Umbilical cord (tissue), 2 donors: ENCODE measurements around the gene GRAMD4. TPM values are rescaled to one million over a fixed set of nuclear protein-coding genes. Genes with fewer than 3 reads are reported as not detected.
"Not testable (repeated sequence)": the region's sequence is repeated elsewhere in the genome, so short reads cannot be mapped to it uniquely, and the experiment has no call there.

ENCODE experiments used
- DNase-seq: peaks from one replicate; pipeline ENCODE4 v3.0.0-alpha.2; 2015; ENCODE audit warnings: low spot score
- total RNA-seq: library from RNA; depleted of rRNA; stranded (reverse); fragments of >200 nt; gene quantifications from one replicate; pipeline ENCODE4 v1.2.3, GENCODE V29; 2014; ENCODE audit warnings: low replicate concordance; ENCODE audit not compliant: insufficient read depth

Gene GRAMD4
- total RNA-seq, 1 donor from 2014 or later: 25.8 TPM

DNA sequence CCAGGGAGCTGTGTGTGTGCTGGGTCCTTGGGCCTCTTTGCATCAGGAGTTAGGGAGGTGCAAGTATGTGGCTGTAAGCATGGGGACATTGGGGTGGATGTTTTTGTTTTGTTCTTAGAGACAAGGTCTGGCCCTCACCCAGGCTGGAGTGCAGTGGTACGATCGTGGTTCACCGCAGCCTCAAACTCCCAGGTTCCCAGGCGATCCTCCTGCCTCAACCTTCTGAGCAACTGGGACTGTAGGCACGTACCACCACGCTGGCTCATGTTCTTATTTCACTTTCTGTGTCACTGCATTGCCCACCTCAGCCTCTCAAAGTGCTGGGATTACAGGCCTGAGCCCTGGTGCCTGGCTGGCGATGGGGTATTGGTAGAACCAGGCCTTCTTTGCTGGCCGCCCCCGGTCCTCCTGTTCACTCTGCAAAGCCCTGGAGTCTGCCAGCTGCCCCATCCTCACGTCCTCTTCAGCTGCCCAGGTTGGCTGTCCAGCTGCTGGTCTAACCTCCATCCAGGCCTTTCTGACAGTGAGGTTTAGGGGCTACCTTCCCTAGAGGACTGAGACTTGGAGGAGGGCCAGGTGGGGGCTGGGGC is 851 bp upstream of the GRAMD4 start:
- DNase-seq: no peak

- no peak for DNase-seq
Observed at GRCh38 chr22:46620588-46621242, 529 bp downstream of the GRAMD4 start.

DNA sequence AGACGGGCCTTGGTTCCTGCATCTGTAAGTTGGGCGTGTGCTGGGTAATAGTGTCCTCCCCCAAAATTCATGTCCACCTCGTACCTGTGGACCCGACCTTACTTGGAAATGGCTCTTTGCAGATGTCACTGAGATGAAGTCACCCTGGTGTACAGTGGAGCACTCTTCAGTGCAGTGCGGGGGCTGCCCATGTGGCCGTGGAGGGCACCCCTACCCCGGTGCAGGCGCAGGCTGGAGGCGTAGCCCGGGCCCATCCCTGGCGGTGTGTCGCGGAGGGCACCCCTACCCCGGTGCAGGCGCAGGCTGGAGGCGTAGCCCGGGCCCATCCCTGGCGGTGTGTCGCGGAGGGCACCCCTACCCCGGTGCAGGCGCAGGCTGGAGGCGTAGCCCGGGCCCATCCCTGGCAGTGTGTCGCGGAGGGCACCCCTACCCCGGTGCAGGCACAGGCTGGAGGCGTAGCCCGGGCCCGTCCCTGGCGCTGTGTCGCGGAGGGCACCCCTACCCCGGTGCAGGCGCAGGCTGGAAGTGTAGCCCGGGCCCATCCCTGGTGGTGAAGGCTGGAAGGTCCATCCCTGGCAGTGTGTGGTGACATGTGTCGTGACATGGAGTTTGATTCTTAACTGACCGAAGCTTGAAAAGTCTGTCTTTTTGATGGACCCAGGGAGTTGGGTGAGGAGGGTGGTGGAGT is 1.2 kb downstream of the GRAMD4 start:
- DNase-seq: not testable (repeated sequence)

DNA sequence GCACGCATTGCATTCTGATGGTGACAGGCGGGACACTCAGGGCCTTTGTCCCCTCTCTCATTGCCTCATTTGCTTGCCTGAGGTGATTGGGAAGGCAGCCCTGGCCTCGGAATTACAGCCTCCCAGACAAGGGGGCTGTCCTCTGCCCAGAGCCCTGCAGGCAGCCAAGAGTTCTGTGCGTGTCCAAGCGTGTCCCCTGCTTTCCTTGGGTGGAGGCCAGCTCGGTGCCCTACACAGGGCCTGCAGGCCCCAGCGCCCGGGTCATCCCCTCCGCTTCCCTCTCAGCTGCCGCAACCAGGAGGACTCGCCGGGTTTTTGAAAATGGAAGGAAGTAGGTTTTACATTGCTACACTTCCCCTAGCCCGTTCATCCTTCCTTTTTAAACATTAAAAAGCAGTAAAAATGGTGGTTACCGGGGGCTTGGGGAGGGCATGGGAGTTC is 1.9 kb downstream of the GRAMD4 start:
- peak; percentile 38 for DNase-seq

- DNase-seq: no peak
Observed at GRCh38 chr22:46625113-46625842, 5.1 kb downstream of the GRAMD4 start.

DNA sequence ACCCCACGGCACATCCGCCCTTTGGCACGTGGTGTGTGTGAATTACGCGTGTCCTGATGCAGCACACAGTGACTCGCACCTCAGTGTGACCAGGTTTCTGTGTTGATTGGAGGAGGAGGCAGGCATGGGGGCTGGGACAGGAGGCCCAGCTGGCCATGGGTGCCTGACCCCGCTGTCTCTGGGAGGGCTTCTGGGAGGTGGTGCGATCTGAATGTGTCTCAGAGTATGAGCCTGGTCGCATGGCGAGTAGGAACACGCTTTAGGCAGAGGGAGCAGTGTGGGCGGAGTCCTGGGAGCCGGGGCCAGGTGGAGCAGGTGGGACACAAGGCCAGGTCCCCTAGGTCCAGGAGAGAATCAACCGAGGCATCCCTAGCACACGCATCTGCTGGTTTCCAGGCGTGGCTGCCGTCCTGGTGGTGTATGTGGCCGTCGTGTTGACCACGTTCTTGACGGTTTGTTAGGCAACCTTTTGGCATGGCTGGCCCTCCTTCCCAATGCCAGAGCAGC is 5.7 kb downstream of the GRAMD4 start:
- DNase-seq: no peak

DNA sequence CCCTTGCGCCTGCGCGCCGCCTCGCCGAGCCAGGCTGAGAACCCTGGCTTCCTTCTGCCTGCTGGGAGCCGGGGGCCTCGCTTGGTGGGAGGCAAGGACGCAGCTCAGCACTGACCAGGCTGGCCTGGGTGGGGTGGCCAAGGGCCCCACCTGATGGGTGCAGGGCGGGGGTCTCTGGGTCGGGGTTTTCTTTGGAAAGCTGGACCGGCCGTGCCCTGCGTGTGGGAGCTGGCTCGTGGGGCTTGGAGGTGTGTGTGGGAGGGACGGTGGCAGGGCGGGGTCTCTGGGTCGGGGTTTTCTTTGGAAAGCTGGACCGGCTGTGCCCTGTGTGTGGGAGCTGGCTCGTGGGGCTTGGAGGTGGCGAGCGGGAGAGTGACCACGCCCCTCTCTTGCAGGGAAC is 6.2 kb downstream of the GRAMD4 start:
- DNase-seq: no peak

DNA sequence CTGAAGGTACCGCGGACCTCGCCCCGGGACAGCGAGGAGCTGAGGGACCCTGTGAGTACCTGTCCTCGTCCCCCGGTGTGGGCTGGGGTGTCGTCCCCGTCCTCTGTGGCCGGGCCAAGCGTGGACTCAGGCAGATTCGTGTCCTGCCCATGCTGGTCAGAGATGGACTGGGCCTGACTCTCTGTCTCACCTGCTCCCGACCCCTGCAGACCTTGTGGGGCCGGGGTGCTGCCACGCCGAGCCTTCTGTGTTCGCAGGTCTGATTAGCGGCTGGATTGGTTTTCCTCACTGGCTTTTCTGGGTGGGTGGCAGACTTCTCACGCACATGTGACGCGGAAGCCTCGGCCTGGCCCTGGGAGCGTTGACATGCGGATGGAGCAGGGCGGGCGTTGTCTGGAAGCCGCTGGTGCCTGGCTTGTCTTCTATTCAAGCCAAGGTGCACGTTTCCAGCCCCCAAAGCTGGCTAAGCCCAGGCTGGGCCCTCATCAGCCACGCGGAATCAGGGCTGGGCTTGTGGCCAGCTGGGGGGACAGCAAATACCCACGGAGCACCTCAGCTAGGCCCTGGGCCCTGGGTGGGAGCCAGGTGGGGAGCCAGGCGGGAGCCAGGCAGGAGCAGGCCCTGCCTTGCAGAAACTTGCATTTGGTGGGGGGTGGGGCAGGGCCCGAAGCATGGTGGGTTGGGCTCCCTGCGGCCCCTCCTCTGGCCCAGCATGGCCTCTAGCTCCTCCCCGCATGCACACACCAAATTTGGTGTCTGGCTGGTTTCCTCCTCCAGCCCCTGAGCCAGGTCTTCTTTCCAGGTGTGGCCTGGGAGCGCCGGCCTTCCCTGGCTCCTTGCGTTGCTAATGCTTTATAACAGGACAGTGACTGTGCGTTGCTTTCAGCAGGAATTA is 7.0 kb downstream of the GRAMD4 start:
- peak; percentile 34 for DNase-seq

DNA sequence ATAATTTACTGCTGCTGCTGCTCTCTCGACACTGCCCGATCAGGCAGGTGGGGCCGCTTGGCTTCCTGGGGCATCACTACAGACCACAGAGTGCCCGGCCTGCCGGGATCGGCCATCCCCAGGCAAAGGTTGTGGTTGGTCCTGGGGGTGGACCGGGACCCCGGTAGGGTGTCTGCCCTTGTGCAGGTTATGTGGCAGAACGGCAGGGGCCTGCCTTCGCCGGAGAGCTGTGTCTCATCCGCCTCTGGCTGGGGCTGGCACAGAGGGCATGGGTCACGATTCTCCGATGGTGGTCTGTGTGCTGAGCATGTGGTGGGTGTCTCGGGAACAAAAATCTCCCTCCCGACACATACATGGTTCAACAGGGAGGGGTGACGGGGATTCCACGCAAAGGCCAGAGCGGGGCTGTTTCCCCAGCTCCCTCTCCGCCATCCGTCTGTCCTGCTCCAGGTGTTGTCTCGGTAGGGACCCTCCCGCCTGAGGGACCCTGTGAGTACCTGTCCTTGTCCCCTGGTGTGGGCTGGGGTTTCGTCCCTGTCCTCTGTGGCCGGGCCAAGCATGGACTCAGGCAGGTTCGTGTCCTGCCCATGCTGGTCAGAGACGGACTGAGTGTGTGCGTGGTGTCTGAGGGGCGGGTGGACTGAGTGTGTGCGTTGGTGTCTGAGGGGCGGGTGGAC is 7.8 kb downstream of the GRAMD4 start:
- no peak for DNase-seq

DNA sequence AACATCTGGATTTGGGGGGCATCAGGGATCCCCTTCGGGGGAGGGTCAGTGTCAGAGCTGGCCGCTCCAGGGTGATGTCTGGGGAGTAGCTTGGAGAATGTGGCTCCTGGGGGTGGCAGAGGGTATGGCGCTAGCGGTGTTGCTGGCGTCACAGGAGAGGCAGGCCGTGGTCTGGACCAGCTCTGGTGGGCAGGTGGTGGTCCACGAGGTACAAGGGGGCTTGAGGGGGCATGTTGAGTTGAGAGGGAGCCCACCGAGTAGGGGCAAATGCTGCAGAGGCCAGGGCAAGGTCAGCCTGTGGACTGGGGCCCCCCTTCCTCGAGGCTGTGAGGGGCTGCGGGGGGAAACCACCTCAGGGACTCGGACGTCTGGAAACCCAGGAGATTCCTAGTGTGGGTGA is 8.6 kb downstream of the GRAMD4 start:
- DNase-seq: no peak

DNA sequence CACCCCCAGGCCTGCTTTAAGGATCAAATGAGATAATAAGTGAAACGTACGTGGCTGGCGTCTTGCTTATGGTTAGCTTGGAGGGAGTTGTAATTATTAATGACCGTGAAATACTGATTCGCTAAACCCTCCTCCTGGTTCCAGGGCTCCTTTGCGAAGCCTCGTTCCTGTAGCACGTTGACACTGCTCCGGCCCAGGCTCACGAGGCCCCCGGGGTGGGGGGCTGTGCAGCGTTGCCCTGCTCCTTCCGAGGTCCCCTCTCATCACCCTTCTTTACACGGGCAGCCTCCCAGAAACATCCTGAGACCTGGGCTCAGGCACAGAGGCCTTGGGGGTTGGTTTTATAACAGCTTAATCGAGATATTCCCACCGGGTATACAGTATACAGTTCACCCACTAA is 9.1 kb downstream of the GRAMD4 start:
- DNase-seq: no peak

DNA sequence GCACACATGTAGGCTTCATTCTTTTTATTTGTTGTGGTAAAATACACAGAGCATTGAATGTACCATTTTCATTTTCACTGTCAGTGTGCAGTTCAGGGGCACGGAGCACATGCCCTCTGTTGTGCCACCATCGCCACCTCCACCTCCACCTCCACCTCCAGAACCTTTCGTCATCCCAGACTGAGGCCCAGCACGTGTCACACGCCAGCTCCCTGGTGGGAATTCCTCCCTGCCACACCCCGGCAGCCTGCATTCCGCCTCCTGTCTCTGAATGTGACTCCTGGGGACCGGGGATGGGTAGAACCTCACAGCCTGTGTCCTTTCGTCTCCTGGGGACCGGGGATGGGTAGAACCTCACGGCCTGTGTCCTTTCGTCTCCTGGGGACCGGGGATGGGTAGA is 10.9 kb downstream of the GRAMD4 start:
- no peak for DNase-seq

DNA sequence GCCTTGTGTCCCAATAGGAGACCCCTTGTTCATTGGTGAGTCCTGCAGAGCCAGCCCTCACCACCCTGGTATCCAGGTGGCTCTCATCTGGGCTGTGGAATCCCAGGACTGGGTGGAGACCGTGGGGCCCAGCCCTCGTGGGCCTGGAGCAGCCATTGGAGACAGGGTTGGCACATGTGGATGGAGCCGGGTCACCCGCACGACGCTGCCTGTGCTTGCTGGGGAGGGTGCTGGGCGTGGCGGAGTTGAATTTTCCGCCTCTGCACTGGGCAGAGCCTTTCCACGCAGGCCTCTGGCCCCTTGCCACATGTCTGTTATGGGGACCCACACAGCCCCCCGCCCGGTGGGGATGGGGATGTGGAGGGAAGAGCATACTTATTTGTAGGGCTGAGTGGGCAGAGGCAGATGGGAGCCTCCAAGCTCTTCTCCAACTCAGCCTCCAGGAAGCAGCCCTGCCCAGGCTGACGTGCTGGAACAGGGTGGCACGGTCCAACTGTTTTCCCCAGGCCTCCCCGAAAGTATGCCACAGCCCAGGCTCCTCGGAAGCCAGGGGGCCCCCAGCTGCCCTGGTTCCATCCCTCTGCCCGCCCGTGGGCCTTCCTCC is 12.6 kb downstream of the GRAMD4 start:
- no peak for DNase-seq

DNA sequence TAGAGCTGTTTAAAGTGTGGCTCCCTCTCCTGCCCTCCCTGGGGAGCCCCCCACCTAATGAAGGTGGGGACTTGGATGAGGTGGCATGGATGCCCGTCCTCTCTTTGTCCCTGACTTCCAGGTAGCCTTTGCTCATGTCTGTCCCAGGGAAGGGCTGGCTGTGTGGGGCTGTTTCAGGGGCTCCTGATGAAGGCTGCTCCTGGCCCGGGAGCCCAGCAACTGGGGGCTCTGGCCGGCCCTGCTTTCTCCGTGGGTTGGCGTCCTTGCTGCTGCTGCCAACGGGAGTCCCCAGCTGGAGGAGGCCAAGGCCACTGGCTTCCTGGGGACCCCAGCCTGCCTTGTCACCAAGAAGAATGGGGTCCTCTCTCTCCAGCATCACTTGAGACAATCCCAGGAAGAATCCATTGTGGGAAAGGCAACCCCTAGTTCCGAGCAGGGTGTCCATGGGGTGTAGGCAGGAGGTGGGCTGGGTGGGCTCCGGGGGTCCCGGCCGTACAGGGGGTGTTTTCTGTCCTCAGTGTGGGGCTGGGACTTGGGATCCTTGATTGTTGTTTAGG is 13.2 kb downstream of the GRAMD4 start:
- no peak for DNase-seq

DNA sequence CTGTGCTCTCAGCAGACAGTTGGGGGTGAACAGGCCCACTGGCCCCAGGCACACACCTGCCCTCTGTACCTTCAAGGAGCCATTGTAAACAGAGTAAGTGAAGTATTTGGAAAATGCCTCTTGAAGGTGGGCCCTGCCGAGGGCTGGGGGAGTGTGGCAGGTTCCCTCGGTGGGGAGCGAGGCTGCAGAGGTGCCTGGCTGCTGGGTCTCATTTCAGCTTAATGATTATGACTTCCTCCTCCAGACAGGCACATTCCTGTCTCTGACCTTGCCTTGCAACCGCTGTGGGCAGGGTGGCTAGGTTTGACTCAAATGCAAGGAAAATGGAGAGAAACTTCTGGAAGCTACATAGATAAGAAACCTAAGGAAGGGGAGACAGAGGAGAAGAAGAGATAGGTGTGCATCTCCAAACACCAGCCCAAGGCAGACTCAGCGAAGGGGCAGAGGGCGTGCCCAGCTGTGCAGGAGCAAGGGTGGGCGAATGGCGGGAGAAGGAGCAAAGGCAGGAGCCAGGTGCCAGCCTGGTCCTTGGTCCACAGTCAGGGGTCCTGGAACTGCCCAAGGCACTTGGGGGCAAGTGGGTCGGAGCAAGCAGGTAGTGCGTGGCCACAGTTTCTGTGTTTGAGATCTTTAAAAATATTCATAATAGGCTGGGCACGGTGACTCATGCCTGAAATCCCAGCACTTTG is 14.0 kb downstream of the GRAMD4 start:
- DNase-seq: no peak

GRCh38 chr22:46634973-46635685 is 14.9 kb downstream of the GRAMD4 start:
- not testable (repeated sequence) for DNase-seq

- DNase-seq: no peak
Observed at GRCh38 chr22:46635756-46636155, 15.6 kb downstream of the GRAMD4 start.

GRCh38 chr22:46636221-46637002 is 16.2 kb downstream of the GRAMD4 start:
- DNase-seq: no peak
